Endothelial cell of umbilical vein (primary cell): Measurements from ENCODE around the gene AGRN.

Experiments used
- POLR2A ChIP-seq: IDR thresholded peaks from 2 replicates; pipeline ENCODE4 v1.6.1; 2012; ENCODE audit warnings: low read depth, mild to moderate bottlenecking, control low read depth, low read length
- POLR2AphosphoS5 ChIP-seq: IDR thresholded peaks from 2 replicates; pipeline ENCODE4 v1.6.1; 2012; ENCODE audit warnings: low read depth, mild to moderate bottlenecking, control low read depth, low read length, moderate library complexity; ENCODE audit not compliant: insufficient read depth

DNA sequence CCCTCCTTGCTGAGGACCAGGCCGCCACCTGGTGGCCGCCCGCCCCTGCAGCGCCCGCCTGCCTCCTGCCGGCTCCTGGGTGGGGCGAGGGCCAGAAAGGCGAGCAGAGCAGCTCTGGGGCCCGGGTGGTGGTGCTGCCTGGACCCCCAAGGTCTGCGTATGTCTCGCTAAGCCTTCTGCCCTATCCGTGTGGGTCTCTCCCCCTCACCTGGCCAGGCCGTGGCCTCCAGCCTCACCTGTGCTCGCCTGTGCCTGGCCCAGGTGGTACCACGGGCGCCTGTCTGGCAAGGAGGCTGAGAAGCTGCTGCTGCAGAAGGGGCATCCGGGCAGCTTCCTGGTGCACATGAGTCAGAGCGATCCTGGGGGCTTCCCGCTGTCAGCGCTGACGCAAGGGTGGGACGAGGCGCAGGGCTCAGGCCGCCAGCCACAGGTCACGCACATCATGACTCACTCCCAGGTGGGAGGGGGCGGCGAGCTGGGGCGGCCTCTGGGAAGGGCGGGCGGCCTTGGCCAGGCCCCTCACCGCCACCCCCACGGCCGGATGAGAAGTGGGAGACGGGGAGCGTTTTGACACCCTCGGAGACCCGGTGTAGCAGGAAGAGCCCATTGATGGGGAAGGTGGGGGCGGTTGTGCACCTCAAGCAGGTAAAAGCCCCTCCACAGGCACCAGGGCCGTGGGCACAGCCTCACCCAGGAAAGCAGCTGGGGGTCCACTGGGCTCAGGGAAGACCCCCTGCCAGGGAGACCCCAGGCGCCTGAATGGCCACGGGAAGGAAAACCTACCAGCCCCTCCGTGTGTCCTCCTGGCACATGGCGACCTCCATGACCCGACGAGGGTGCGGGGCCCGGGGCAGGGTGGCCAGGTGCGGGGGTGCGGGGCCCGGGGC is 44.3 kb downstream of the AGRN start:
- TF ChIP-seq POLR2A (no peak), POLR2AphosphoS5 (no peak)
